GM06990 (cell line): ENCODE data around the gene TBCK.

Experiments used
- DNase-seq: peaks from one replicate; pipeline ENCODE4 v3.0.0-alpha.2; 2011; ENCODE audit not compliant: insufficient read length; ENCODE audit errors: extremely low read depth
- H3K27me3 ChIP-seq: replicated peaks from 2 replicates; pipeline ENCODE4 v1.6.0; 2011; ENCODE audit warnings: low read length; ENCODE audit not compliant: control insufficient read depth, insufficient read depth
- H3K36me3 ChIP-seq: 2 replicates; pipeline ENCODE4 v1.5.1; 2011; ENCODE audit warnings: low read length; ENCODE audit not compliant: control insufficient read depth, insufficient read depth
- H3K4me3 ChIP-seq: replicated peaks from 2 replicates; pipeline ENCODE4 v1.5.1; 2011; ENCODE audit warnings: low read depth, mild to moderate bottlenecking, control low read depth, low read length
- CTCF ChIP-seq: IDR thresholded peaks from 2 replicates; pipeline ENCODE4 v1.5.1; 2011; ENCODE audit warnings: low read length, control low read depth, mild to moderate bottlenecking, inconsistent platforms; ENCODE audit not compliant: insufficient read depth, poor library complexity, severe bottlenecking

The TBCK gene

GRCh38 chr4:106305435-106306055 is 10.5 kb downstream of the TBCK start:
- Histone ChIP-seq H3K4me3 (no peak overlapping the region), H3K36me3 (no peaks in the 10 kb centered on the region; the same call in none of the 2 replicates), H3K27me3 (no peaks in the 10 kb centered on the region)
- no peak for DNase-seq
- TF ChIP-seq CTCF: no peak

- no peak for TF ChIP-seq CTCF
Measured at GRCh38 chr4:106304632-106305031, 11.4 kb downstream of the TBCK start.

GRCh38 chr4:106303548-106304281 is 12.3 kb downstream of the TBCK start:
- Histone ChIP-seq H3K4me3 (no peak overlapping the region), H3K36me3 (no peaks in the 10 kb centered on the region; the same call in none of the 2 replicates), H3K27me3 (no peaks in the 10 kb centered on the region)
- no peak for TF ChIP-seq CTCF
- no peak for DNase-seq

More at GRCh38 chr4:106304632-106305031, 11.4 kb downstream of the TBCK start:
- H3K4me3 ChIP-seq: no peak overlapping the region
- H3K36me3 ChIP-seq: no peaks in the 10 kb centered on the region; the same call in none of the 2 replicates
- no peak for DNase-seq
- no peaks in the 10 kb centered on the region for H3K27me3 ChIP-seq

- Histone ChIP-seq H3K27me3 (no peaks in the 10 kb centered on the region), H3K4me3 (no peak overlapping the region), H3K36me3 (no peaks in the 10 kb centered on the region; the same call in none of the 2 replicates)
- DNase-seq: no peak
- no peak for TF ChIP-seq CTCF
Measured at GRCh38 chr4:106302062-106302438, 14.0 kb downstream of the TBCK start.

- H3K4me3 ChIP-seq: no peak overlapping the region
- no peaks in the 10 kb centered on the region; the same call in none of the 2 replicates for H3K36me3 ChIP-seq
- no peaks in the 10 kb centered on the region for H3K27me3 ChIP-seq
- DNase-seq: no peak
- TF ChIP-seq CTCF: no peak
Measured at GRCh38 chr4:106301393-106302061, 14.5 kb downstream of the TBCK start.
